Activated effector memory CD4-positive, alpha-beta T cell treated with Interleukin-2 at 50 U/mL for 16 hours (primary cell): ENCODE data around the gene SEMA4D.
"Not testable (repeated sequence)": the region's sequence is repeated elsewhere in the genome, so short reads cannot be mapped to it uniquely, and the experiment has no call there.

Source experiments
- DNase-seq: peaks from one replicate; pipeline ENCODE4 v3.0.0-alpha.2; 2020

The SEMA4D gene

GRCh38 chr9:89346696-89347095, 151.2 kb downstream of the SEMA4D start:
- no peak for DNase-seq

GRCh38 chr9:89345476-89345875, 152.4 kb downstream of the SEMA4D start:
- DNase-seq: no peak

GRCh38 chr9:89343812-89344211, 154.1 kb downstream of the SEMA4D start:
- not testable (repeated sequence) for DNase-seq

- DNase-seq: no peak
Measured at GRCh38 chr9:89342948-89343347, 155.0 kb downstream of the SEMA4D start.

GRCh38 chr9:89342213-89342612, 155.7 kb downstream of the SEMA4D start:
- DNase-seq: no peak

GRCh38 chr9:89340332-89340731, 157.6 kb downstream of the SEMA4D start:
- DNase-seq: no peak

GRCh38 chr9:89339807-89340206, 158.1 kb downstream of the SEMA4D start:
- no peak for DNase-seq

GRCh38 chr9:89330513-89330912, 167.4 kb downstream of the SEMA4D start:
- DNase-seq: no peak

- no peak for DNase-seq
Measured at GRCh38 chr9:89329917-89330316, 168.0 kb downstream of the SEMA4D start.

- no peak for DNase-seq
Measured at GRCh38 chr9:89328064-89328463, 169.8 kb downstream of the SEMA4D start.

- DNase-seq: no peak
Measured at GRCh38 chr9:89325733-89326132, 172.2 kb downstream of the SEMA4D start.

GRCh38 chr9:89323390-89323789, 174.5 kb downstream of the SEMA4D start:
- no peak for DNase-seq

GRCh38 chr9:89319015-89319905, 178.7 kb downstream of the SEMA4D start:
- DNase-seq: no peak

GRCh38 chr9:89318123-89319014, 179.5 kb downstream of the SEMA4D start, which contains the start of gene SECISBP2:
Gene SECISBP2, plus strand, starts transcription at chr9:89318500. Its CDS starts 77 bp downstream, at chr9:89318577.
- peak; percentile 91 for DNase-seq

GRCh38 chr9:89317282-89317681, 180.6 kb downstream of the SEMA4D start:
- DNase-seq: no peak

GRCh38 chr9:89315482-89315881, 182.4 kb downstream of the SEMA4D start:
- DNase-seq: no peak

GRCh38 chr9:89314955-89315354, 183.0 kb downstream of the SEMA4D start:
- DNase-seq: no peak

GRCh38 chr9:89313842-89314241, 184.1 kb downstream of the SEMA4D start:
- DNase-seq: no peak

GRCh38 chr9:89312222-89312571, 185.7 kb downstream of the SEMA4D start:
- DNase-seq: no peak

GRCh38 chr9:89311346-89312221, 186.3 kb downstream of the SEMA4D start:
- DNase-seq: no peak
